BLaER1 treated with 17β-estradiol and CSF1 and Interleukin-3, amounts not matched to agents 10 nM and 100 nM (cell line): ENCODE data around the gene ESR1.

Experiments
- H3K27ac ChIP-seq, 11 experiments: shearing (Covaris generic); formaldehyde crosslinking; 2 replicates each; pipeline ENCODE4 v1.8.1; 2022
- H3K27me3 ChIP-seq, 11 experiments: shearing (Covaris generic); formaldehyde crosslinking; 2 replicates each; pipeline ENCODE4 v1.8.1; 2022
- H3K36me3 ChIP-seq, 11 experiments: shearing (Covaris generic); formaldehyde crosslinking; 2 replicates each; pipeline ENCODE4 v1.8.1; 2022
- H3K4me1 ChIP-seq, 10 experiments: shearing (Covaris generic); formaldehyde crosslinking; 2 replicates each; pipeline ENCODE4 v1.8.1; 2022
- H3K4me2 ChIP-seq, 11 experiments: shearing (Covaris generic); formaldehyde crosslinking; 2 replicates each; pipeline ENCODE4 v1.8.1; 2022
- H3K4me3 ChIP-seq, 10 experiments: shearing (Covaris generic); formaldehyde crosslinking; 2 replicates each; pipeline ENCODE4 v1.8.1; 2022
- H3K9ac ChIP-seq, 11 experiments: shearing (Covaris generic); formaldehyde crosslinking; 2 replicates each; pipeline ENCODE4 v1.8.1; 2022
- H3K9me3 ChIP-seq, 11 experiments: shearing (Covaris generic); formaldehyde crosslinking; replicated peaks in 1 of 11; 2 replicates each; pipeline ENCODE4 v1.8.1; 2022
- H4K20me1 ChIP-seq, 11 experiments: shearing (Covaris generic); formaldehyde crosslinking; 2 replicates each; pipeline ENCODE4 v1.8.1; 2022
- Cebpa-rat ChIP-seq, 11 experiments: shearing (Covaris generic); IDR thresholded peaks; 2 replicates each; pipeline ENCODE4 v1.8.1; 2022

The ESR1 gene

GRCh38 chr6:151808371-151809241, 1.1 kb downstream of the ESR1 start:
- Histone ChIP-seq H3K27me3 (peaks cover 48 to 59% (median 51%) of the 10 kb centered on the region in 11 experiments), H3K36me3 (no peaks in the 10 kb centered on the region), H3K9me3 (peaks cover 0 to 13% (median 8%) of the 10 kb centered on the region in 11 experiments; a peak in 12 of 22 replicates), H3K4me3 (peak overlapping the region; percentile 41 to 64 (median 56); a peak in 19 of 20 replicates), H3K4me2 (peak overlapping the region; percentile 89 to 99 (median 94)), H4K20me1 (peaks cover 0 to 16% (median 0%) of the 10 kb centered on the region in 11 experiments; a peak in 7 of 22 replicates), H3K9ac (no peak overlapping the region; a peak in 1 of 22 replicates), H3K4me1 (peaks cover 17 to 32% (median 23%) of the 10 kb centered on the region in 10 experiments), H3K27ac (no peak overlapping the region)
- no peak for TF ChIP-seq Cebpa-rat (IDR thresholded peaks at IDR 0.05)

GRCh38 chr6:151811081-151811480, 3.6 kb downstream of the ESR1 start:
- Histone ChIP-seq H3K4me2 (peak overlapping the region in 3 of 11 experiments; percentile 8 to 30 (median 25); a peak in 4 of 22 replicates), H3K27ac (no peak overlapping the region), H3K4me1 (peaks cover 17 to 32% (median 21%) of the 10 kb centered on the region in 10 experiments), H4K20me1 (peaks cover 0 to 16% (median 0%) of the 10 kb centered on the region in 11 experiments; a peak in 7 of 22 replicates), H3K36me3 (no peaks in the 10 kb centered on the region), H3K27me3 (peaks cover 48 to 59% (median 51%) of the 10 kb centered on the region in 11 experiments), H3K9me3 (0 out of 22 replicates have a peak, but pooled peaks cover 0 to 4% (median 0%) of the 10 kb centered on the region in 11 experiments), H3K4me3 (no peak overlapping the region), H3K9ac (no peak overlapping the region)
- no peak for TF ChIP-seq Cebpa-rat (IDR thresholded peaks at IDR 0.05)

GRCh38 chr6:151813858-151814257, 6.4 kb downstream of the ESR1 start:
- TF ChIP-seq Cebpa-rat (IDR thresholded peaks at IDR 0.05), result no peak
- Histone ChIP-seq H3K27ac (no peak overlapping the region), H3K9ac (no peak overlapping the region), H3K4me3 (no peak overlapping the region), H3K36me3 (no peaks in the 10 kb centered on the region), H3K9me3 (0 out of 22 replicates have a peak, but pooled peaks cover 0 to 3% (median 0%) of the 10 kb centered on the region in 11 experiments), H4K20me1 (peaks cover 0 to 11% (median 0%) of the 10 kb centered on the region in 11 experiments; a peak in 6 of 22 replicates), H3K27me3 (peaks cover 24 to 36% (median 31%) of the 10 kb centered on the region in 11 experiments), H3K4me1 (peaks cover 0 to 15% (median 0%) of the 10 kb centered on the region in 10 experiments; a peak in 4 of 20 replicates), H3K4me2 (no peak overlapping the region)

GRCh38 chr6:151814614-151815013, 7.1 kb downstream of the ESR1 start:
- H3K4me3 ChIP-seq, result no peak overlapping the region
- no peaks in the 10 kb centered on the region for H3K36me3 ChIP-seq
- no peak overlapping the region for H3K4me2 ChIP-seq
- peaks cover 0 to 15% (median 0%) of the 10 kb centered on the region in 10 experiments; a peak in 3 of 20 replicates for H3K4me1 ChIP-seq
- no peak overlapping the region for H3K27ac ChIP-seq
- no peak overlapping the region for H3K9ac ChIP-seq
- peaks cover 16 to 28% (median 23%) of the 10 kb centered on the region in 11 experiments for H3K27me3 ChIP-seq
- no peak for TF ChIP-seq Cebpa-rat (IDR thresholded peaks at IDR 0.05)
- H3K9me3 ChIP-seq, result no peaks in the 10 kb centered on the region
- peaks cover 0 to 4% (median 0%) of the 10 kb centered on the region in 11 experiments; a peak in 1 of 22 replicates for H4K20me1 ChIP-seq

GRCh38 chr6:151822252-151823111, 15.0 kb downstream of the ESR1 start:
- Histone ChIP-seq H3K27me3 (no peaks in the 10 kb centered on the region), H3K4me1 (no peaks in the 10 kb centered on the region), H3K27ac (no peak overlapping the region), H3K4me2 (no peak overlapping the region), H3K4me3 (no peak overlapping the region), H3K36me3 (no peaks in the 10 kb centered on the region), H3K9ac (no peak overlapping the region), H4K20me1 (no peaks in the 10 kb centered on the region), H3K9me3 (peaks cover 0 to 4% (median 0%) of the 10 kb centered on the region in 11 experiments; a peak in 1 of 22 replicates)
- TF ChIP-seq Cebpa-rat (IDR thresholded peaks at IDR 0.05), result no peak

GRCh38 chr6:151826517-151827142, 19.1 kb downstream of the ESR1 start:
- no peak overlapping the region for H3K4me3 ChIP-seq
- no peaks in the 10 kb centered on the region for H3K36me3 ChIP-seq
- H3K4me1 ChIP-seq, result no peaks in the 10 kb centered on the region
- H3K9ac ChIP-seq, result no peak overlapping the region
- H4K20me1 ChIP-seq, result no peaks in the 10 kb centered on the region
- no peak overlapping the region for H3K27ac ChIP-seq
- no peaks in the 10 kb centered on the region for H3K27me3 ChIP-seq
- TF ChIP-seq Cebpa-rat (IDR thresholded peaks at IDR 0.05), result no peak
- H3K4me2 ChIP-seq, result no peak overlapping the region
- H3K9me3 ChIP-seq, result peaks cover 0 to 4% (median 0%) of the 10 kb centered on the region in 11 experiments; a peak in 1 of 22 replicates

- Histone ChIP-seq H3K4me1 (no peaks in the 10 kb centered on the region), H3K27ac (no peak overlapping the region), H3K27me3 (no peaks in the 10 kb centered on the region), H4K20me1 (no peaks in the 10 kb centered on the region), H3K4me2 (no peak overlapping the region), H3K9ac (no peak overlapping the region), H3K9me3 (no peaks in the 10 kb centered on the region), H3K36me3 (no peaks in the 10 kb centered on the region), H3K4me3 (no peak overlapping the region)
- no peak for TF ChIP-seq Cebpa-rat (IDR thresholded peaks at IDR 0.05)
Measured at GRCh38 chr6:151832710-151833109, 25.2 kb downstream of the ESR1 start.

- Histone ChIP-seq H3K36me3 (no peaks in the 10 kb centered on the region), H3K27me3 (no peaks in the 10 kb centered on the region), H3K4me3 (no peak overlapping the region), H3K9ac (no peak overlapping the region), H4K20me1 (no peaks in the 10 kb centered on the region), H3K27ac (no peak overlapping the region), H3K4me2 (no peak overlapping the region), H3K4me1 (0 out of 20 replicates have a peak, but pooled peaks cover 0 to under 1% (median 0%) of the 10 kb centered on the region in 10 experiments), H3K9me3 (no peaks in the 10 kb centered on the region)
- TF ChIP-seq Cebpa-rat (IDR thresholded peaks at IDR 0.05), result no peak
Measured at GRCh38 chr6:151835396-151835795, 27.9 kb downstream of the ESR1 start.
